CD4-positive, alpha-beta T cell treated with Interleukin-6 at 100 ng/mL for 8 hours (primary cell): ENCODE measurements around the gene HDAC4.

Source experiments
- DNase-seq: peaks from one replicate; pipeline ENCODE4 v3.0.0-alpha.2; 2020; ENCODE audit warnings: mixed read lengths, low spot score

Gene HDAC4

GRCh38 chr2:239234191-239235175 is 166.3 kb downstream of the HDAC4 start:
- no peak for DNase-seq

- DNase-seq: no peak
Observed at GRCh38 chr2:239233576-239233975, 167.2 kb downstream of the HDAC4 start.

GRCh38 chr2:239232195-239232578 is 168.6 kb downstream of the HDAC4 start:
- DNase-seq: no peak

GRCh38 chr2:239231231-239232194 is 169.3 kb downstream of the HDAC4 start:
- peak; percentile 41 for DNase-seq

- DNase-seq: peak; percentile 12
Observed at GRCh38 chr2:239230318-239231052, 170.3 kb downstream of the HDAC4 start.

GRCh38 chr2:239229545-239230279 is 171.1 kb downstream of the HDAC4 start:
- no peak for DNase-seq

- DNase-seq: no peak
Observed at GRCh38 chr2:239227661-239228371, 173.0 kb downstream of the HDAC4 start.

GRCh38 chr2:239226677-239227581 is 173.9 kb downstream of the HDAC4 start:
- DNase-seq: no peak

GRCh38 chr2:239225871-239226561 is 174.8 kb downstream of the HDAC4 start:
- DNase-seq: no peak

- DNase-seq: no peak
Observed at GRCh38 chr2:239225371-239225851, 175.4 kb downstream of the HDAC4 start.

GRCh38 chr2:239224955-239225354 is 175.9 kb downstream of the HDAC4 start:
- DNase-seq: no peak

GRCh38 chr2:239224199-239224570 is 176.6 kb downstream of the HDAC4 start:
- DNase-seq: no peak

- DNase-seq: no peak
Observed at GRCh38 chr2:239223310-239224198, 177.3 kb downstream of the HDAC4 start.

- DNase-seq: no peak
Observed at GRCh38 chr2:239222706-239223309, 178.0 kb downstream of the HDAC4 start.

- DNase-seq: no peak
Observed at GRCh38 chr2:239222312-239222660, 178.5 kb downstream of the HDAC4 start.

GRCh38 chr2:239220981-239221396 is 179.8 kb downstream of the HDAC4 start:
- no peak for DNase-seq

GRCh38 chr2:239220341-239220740 is 180.5 kb downstream of the HDAC4 start:
- DNase-seq: no peak
